H9 (cell line): ENCODE results near the gene PDC. TPM values are rescaled to one million over a fixed set of nuclear protein-coding genes. Genes with fewer than 3 reads are reported as not detected.

Source experiments
- DNase-seq: peaks from one replicate; pipeline ENCODE4 v3.0.0-alpha.2; 2017
- H2AFZ ChIP-seq: one replicate; pipeline ENCODE4 v1.6.1; 2013; ENCODE audit warnings: mild to moderate bottlenecking, low read length, control low read depth, moderate library complexity
- H2AK5ac ChIP-seq: 2 replicates; pipeline ENCODE4 v1.6.1; 2013; ENCODE audit warnings: low read length, control low read depth, mixed read lengths; ENCODE audit not compliant: insufficient read length
- H2BK120ac ChIP-seq: one replicate; pipeline ENCODE4 v1.6.1; 2013; ENCODE audit warnings: low read depth, mild to moderate bottlenecking, low read length, control low read depth, inconsistent platforms; ENCODE audit not compliant: poor library complexity, severe bottlenecking
- H2BK12ac ChIP-seq: 2 replicates; pipeline ENCODE4 v1.6.1; 2013; ENCODE audit warnings: low read length, control low read depth, mixed read lengths, low read depth; ENCODE audit not compliant: insufficient read length
- H2BK15ac ChIP-seq: 2 replicates; pipeline ENCODE4 v1.6.1; 2013; ENCODE audit warnings: low read depth, low read length, control low read depth
- H2BK20ac ChIP-seq: one replicate; pipeline ENCODE4 v1.6.1; 2013; ENCODE audit warnings: low read depth, mild to moderate bottlenecking, low read length, control low read depth, inconsistent platforms; ENCODE audit not compliant: poor library complexity, severe bottlenecking
- H2BK5ac ChIP-seq: 2 replicates; pipeline ENCODE4 v1.6.1; 2013; ENCODE audit warnings: low read length, control low read depth, mixed read lengths; ENCODE audit not compliant: insufficient read length
- H3K14ac ChIP-seq: 2 replicates; pipeline ENCODE4 v1.6.1; 2013; ENCODE audit warnings: low read length, control low read depth; ENCODE audit not compliant: insufficient read depth
- H3K18ac ChIP-seq: 2 replicates; pipeline ENCODE4 v1.6.1; 2013; ENCODE audit warnings: low read depth, mild to moderate bottlenecking, mixed read lengths, low read length, control low read depth; ENCODE audit not compliant: insufficient read length
- H3K23ac ChIP-seq: 2 replicates; pipeline ENCODE4 v1.6.1; 2013; ENCODE audit warnings: low read length, control low read depth, mixed read lengths, low read depth; ENCODE audit not compliant: insufficient read length
- H3K23me2 ChIP-seq: 2 replicates; pipeline ENCODE4 v1.6.1; 2013; ENCODE audit warnings: low read depth, mild to moderate bottlenecking, mixed read lengths, low read length, control low read depth; ENCODE audit not compliant: insufficient read length, poor library complexity, severe bottlenecking
- H3K27ac ChIP-seq: 2 replicates; pipeline ENCODE4 v1.5.1; 2013; ENCODE audit warnings: low read length, control low read depth, mixed read lengths, low read depth; ENCODE audit not compliant: insufficient read length
- H3K27me3 ChIP-seq: 2 replicates; pipeline ENCODE4 v1.6.1; 2013; ENCODE audit warnings: low read length, control low read depth, inconsistent platforms; ENCODE audit not compliant: insufficient read depth
- H3K4ac ChIP-seq: 2 replicates; pipeline ENCODE4 v1.6.1; 2013; ENCODE audit warnings: low read depth, mild to moderate bottlenecking, control low read depth, inconsistent platforms, low read length, moderate library complexity
- H3K4me1 ChIP-seq: 2 replicates; pipeline ENCODE4 v1.6.1; 2013; ENCODE audit warnings: low read length, control low read depth, inconsistent platforms; ENCODE audit not compliant: insufficient read depth
- H3K4me2 ChIP-seq: 2 replicates; pipeline ENCODE4 v1.6.1; 2013; ENCODE audit warnings: low read length, control low read depth, mixed read lengths; ENCODE audit not compliant: insufficient read length, insufficient read depth
- H3K56ac ChIP-seq: 2 replicates; pipeline ENCODE4 v1.6.1; 2013; ENCODE audit warnings: low read depth, mild to moderate bottlenecking, mixed read lengths, low read length, control low read depth; ENCODE audit not compliant: insufficient read length
- H3K79me1 ChIP-seq: 2 replicates; pipeline ENCODE4 v1.6.1; 2013; ENCODE audit warnings: low read depth, mild to moderate bottlenecking, moderate library complexity, low read length, control low read depth, inconsistent platforms; ENCODE audit not compliant: insufficient read depth, poor library complexity, severe bottlenecking
- H3K79me2 ChIP-seq: 2 replicates; pipeline ENCODE4 v1.6.1; 2013; ENCODE audit warnings: low read length, control low read depth, inconsistent platforms; ENCODE audit not compliant: insufficient read depth
- H3K9ac ChIP-seq: 2 replicates; pipeline ENCODE4 v1.6.1; 2013; ENCODE audit warnings: low read length, control low read depth, mixed read lengths; ENCODE audit not compliant: insufficient read length; ENCODE audit errors: extremely low read depth
- H3K9me3 ChIP-seq: one replicate; pipeline ENCODE4 v1.6.1; 2013; ENCODE audit warnings: low read depth, low read length, inconsistent platforms; ENCODE audit not compliant: control insufficient read depth
- H3T11ph ChIP-seq: one replicate; pipeline ENCODE4 v1.6.1; 2013; ENCODE audit warnings: mild to moderate bottlenecking, low read length, control low read depth, inconsistent platforms
- H4K20me1 ChIP-seq: one replicate; pipeline ENCODE4 v1.6.1; 2013; ENCODE audit not compliant: control insufficient read depth, insufficient read length, insufficient read depth
- H4K5ac ChIP-seq: 2 replicates; pipeline ENCODE4 v1.6.1; 2013; ENCODE audit warnings: low read depth, mild to moderate bottlenecking, mixed read lengths, low read length, control low read depth; ENCODE audit not compliant: insufficient read length
- H4K8ac ChIP-seq: replicated peaks from 2 replicates; pipeline ENCODE4 v1.6.1; 2013; ENCODE audit warnings: low read length, control low read depth, mixed read lengths, low read depth; ENCODE audit not compliant: insufficient read length
- H4K91ac ChIP-seq: 2 replicates; pipeline ENCODE4 v1.6.1; 2013; ENCODE audit warnings: low read depth, mild to moderate bottlenecking, moderate library complexity, mixed read lengths, low read length, control low read depth; ENCODE audit not compliant: insufficient read length
- H3K27ac Mint-ChIP-seq, 3 experiments: 2 replicates in 2 of 3; 3 replicates in 1 of 3; pipeline ENCODE4 v1.8.0; 2020 to 2021; ENCODE audit warnings: mixed read lengths in 3 of 3, mild to moderate bottlenecking in 1 of 3, moderate library complexity in 1 of 3
- H3K27me3 Mint-ChIP-seq: 2 replicates; pipeline ENCODE4 v1.8.0; 2021; ENCODE audit warnings: low read depth, mild to moderate bottlenecking, moderate library complexity, mixed read lengths
- H3K36me3 Mint-ChIP-seq, 3 experiments: 2 replicates in 2 of 3; 3 replicates in 1 of 3; pipeline ENCODE4 v1.8.0; 2020 to 2021; ENCODE audit warnings: low read depth in 3 of 3, mixed read lengths in 3 of 3; ENCODE audit not compliant: insufficient read depth in 1 of 3
- H3K4me1 Mint-ChIP-seq, 2 experiments: 2 replicates each; pipeline ENCODE4 v1.8.0; 2020; ENCODE audit warnings: mixed read lengths in 2 of 2
- H3K4me3 Mint-ChIP-seq, 2 experiments: 2 replicates in 1 of 2; 3 replicates in 1 of 2; pipeline ENCODE4 v1.8.0; 2020 to 2021; ENCODE audit warnings: mild to moderate bottlenecking in 2 of 2, mixed read lengths in 2 of 2, moderate library complexity in 1 of 2
- H3K9me3 Mint-ChIP-seq, 2 experiments: 2 replicates in 1 of 2; 3 replicates in 1 of 2; pipeline ENCODE4 v1.8.0; 2020; ENCODE audit warnings: mild to moderate bottlenecking in 2 of 2, mixed read lengths in 2 of 2, moderate library complexity in 1 of 2
- WGBS: extraction: QIAGEN DNeasy Blood & Tissue Kit; methylation state at CpG from one replicate; pipeline ENCODE4 v1.1.7; 2013; ENCODE audit warnings: missing lambda C conversion rate, low lambda C conversion rate, mixed read lengths; ENCODE audit not compliant: insufficient read length; ENCODE audit errors: extremely low coverage; 5-methylcytosine and 5-hydroxymethylcytosine counted together
- total RNA-seq: library from RNA; stranded (reverse); gene quantifications from 2 replicates; pipeline ENCODE4 v1.2.1, GENCODE V29; 2021
- TF ChIP-seq, protein P1 (sequence below): fragments of 200-600 bp; sonication (generic); conservative IDR thresholded peaks from 3 replicates; pipeline ENCODE4 v1.8.0; 2021; ENCODE audit warnings: antibody characterized with exemption, mild to moderate bottlenecking

Gene PDC
- total RNA-seq, 1 experiment from 2014 or later, result not detected

GRCh38 chr1:186442651-186443375 lies 18.1 kb downstream of the PDC start:
- Mint-ChIP-seq H3K4me3 (no peak overlapping the region), H3K4me1 (peaks cover 5 to 9% of the 10 kb centered on the region in 2 experiments), H3K36me3 (no peaks in the 10 kb centered on the region), H3K9me3 (no peaks in the 10 kb centered on the region), H3K27ac (no peak overlapping the region), H3K27me3 (no peaks in the 10 kb centered on the region)
- Histone ChIP-seq H3K9ac (no peak overlapping the region), H3K4me1 (no peaks in the 10 kb centered on the region), H2AFZ (no peak overlapping the region), H4K5ac (no peak overlapping the region), H2BK12ac (no peak overlapping the region), H3T11ph (no peak overlapping the region), H3K79me1 (no peaks in the 10 kb centered on the region), H3K27me3 (no peaks in the 10 kb centered on the region), H2BK20ac (no peak overlapping the region), H4K91ac (no peak overlapping the region), H3K79me2 (no peaks in the 10 kb centered on the region), H3K56ac (no peak overlapping the region), H3K14ac (no peak overlapping the region), H3K23me2 (no peaks in the 10 kb centered on the region), H3K18ac (no peak overlapping the region), H3K9me3 (no peaks in the 10 kb centered on the region), H3K23ac (no peak overlapping the region), H2BK15ac (no peak overlapping the region), H4K20me1 (no peaks in the 10 kb centered on the region), H2AK5ac (no peak overlapping the region), H2BK5ac (no peak overlapping the region), H2BK120ac (no peak overlapping the region), H3K4me2 (no peak overlapping the region), H4K8ac (no peak overlapping the region), H3K27ac (no peak overlapping the region), H3K4ac (no peak overlapping the region)
- TF ChIP-seq, protein P1, sequence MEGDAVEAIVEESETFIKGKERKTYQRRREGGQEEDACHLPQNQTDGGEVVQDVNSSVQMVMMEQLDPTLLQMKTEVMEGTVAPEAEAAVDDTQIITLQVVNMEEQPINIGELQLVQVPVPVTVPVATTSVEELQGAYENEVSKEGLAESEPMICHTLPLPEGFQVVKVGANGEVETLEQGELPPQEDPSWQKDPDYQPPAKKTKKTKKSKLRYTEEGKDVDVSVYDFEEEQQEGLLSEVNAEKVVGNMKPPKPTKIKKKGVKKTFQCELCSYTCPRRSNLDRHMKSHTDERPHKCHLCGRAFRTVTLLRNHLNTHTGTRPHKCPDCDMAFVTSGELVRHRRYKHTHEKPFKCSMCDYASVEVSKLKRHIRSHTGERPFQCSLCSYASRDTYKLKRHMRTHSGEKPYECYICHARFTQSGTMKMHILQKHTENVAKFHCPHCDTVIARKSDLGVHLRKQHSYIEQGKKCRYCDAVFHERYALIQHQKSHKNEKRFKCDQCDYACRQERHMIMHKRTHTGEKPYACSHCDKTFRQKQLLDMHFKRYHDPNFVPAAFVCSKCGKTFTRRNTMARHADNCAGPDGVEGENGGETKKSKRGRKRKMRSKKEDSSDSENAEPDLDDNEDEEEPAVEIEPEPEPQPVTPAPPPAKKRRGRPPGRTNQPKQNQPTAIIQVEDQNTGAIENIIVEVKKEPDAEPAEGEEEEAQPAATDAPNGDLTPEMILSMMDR, result no peak
- WGBS, result no CpG with 5 or more reads among the region's 1 CpG
- DNase-seq, result no peak
